CD14-positive monocyte (primary cell): ENCODE measurements around the gene TMOD3. TPM values are rescaled to one million over a fixed set of nuclear protein-coding genes. Genes with fewer than 3 reads are reported as not detected.

Source experiments
- DNase-seq, 3 donors: peaks; one replicate each; pipeline ENCODE4 v3.0.0-alpha.2; 2011 to 2022
- H2AFZ ChIP-seq: 2 replicates; pipeline ENCODE4 v1.6.0; 2012; ENCODE audit warnings: mild to moderate bottlenecking, low read depth, low read length, inconsistent platforms; ENCODE audit not compliant: insufficient read depth, poor library complexity, severe bottlenecking
- H3K27ac ChIP-seq, 2 donors: 1 replicate in 1 of 2; 2 replicates in 1 of 2; pipeline ENCODE4 v1.5.1; 2012 to 2013; ENCODE audit warnings: low read length in 2 of 2, control low read depth in 1 of 2, inconsistent platforms in 1 of 2, low read depth in 1 of 2, mild to moderate bottlenecking in 1 of 2
- H3K27me3 ChIP-seq, 2 donors: one replicate each; pipeline versions ENCODE4 v1.6.0 to v1.6.1; 2011 to 2013; ENCODE audit warnings: low read length in 2 of 2; ENCODE audit not compliant: control insufficient read depth in 2 of 2, insufficient read depth in 2 of 2
- H3K36me3 ChIP-seq, 2 donors: replicated peaks in 1 of 2; 1 replicate in 1 of 2; 2 replicates in 1 of 2; pipeline versions ENCODE4 v1.5.1 to v1.6.1; 2012 to 2013; ENCODE audit warnings: low read length in 2 of 2, control low read depth in 1 of 2, inconsistent platforms in 1 of 2, mild to moderate bottlenecking in 1 of 2; ENCODE audit not compliant: insufficient read depth in 2 of 2, control insufficient read depth in 1 of 2
- H3K4me1 ChIP-seq, 2 donors: 1 replicate in 1 of 2; 2 replicates in 1 of 2; pipeline versions ENCODE4 v1.5.1 to v1.6.1; 2012 to 2013; ENCODE audit warnings: low read length in 2 of 2, control low read depth in 1 of 2, inconsistent platforms in 1 of 2, mild to moderate bottlenecking in 1 of 2, moderate library complexity in 1 of 2; ENCODE audit not compliant: insufficient read depth in 2 of 2, control insufficient read depth in 1 of 2
- H3K4me2 ChIP-seq: replicated peaks from 2 replicates; pipeline ENCODE3; 2012; ENCODE audit warnings: low read length, moderate library complexity, mild to moderate bottlenecking; ENCODE audit not compliant: poor library complexity, severe bottlenecking; ENCODE audit errors: extremely low read depth
- H3K4me3 ChIP-seq, 3 experiments: fragments of 200-600 bp in 1 of 3; sonication (generic) in 1 of 3; replicated peaks in 1 of 3; 1 replicate in 2 of 3; 2 replicates in 1 of 3; pipeline ENCODE4 v1.5.1; 2011 to 2013; ENCODE audit warnings: low read length in 3 of 3, mild to moderate bottlenecking in 3 of 3, control low read depth in 2 of 3, low read depth in 2 of 3, inconsistent platforms in 1 of 3, moderate library complexity in 1 of 3
- H3K79me2 ChIP-seq: 2 replicates; pipeline ENCODE4 v1.6.0; 2012; ENCODE audit warnings: mild to moderate bottlenecking, control low read depth, inconsistent platforms, low read length, moderate library complexity; ENCODE audit not compliant: insufficient read depth
- H3K9ac ChIP-seq: 2 replicates; pipeline ENCODE4 v1.6.0; 2017; ENCODE audit warnings: low read length, mild to moderate bottlenecking; ENCODE audit not compliant: insufficient read depth, poor library complexity, severe bottlenecking
- H3K9me3 ChIP-seq, 2 donors: replicated peaks in 1 of 2; 1 replicate in 1 of 2; 2 replicates in 1 of 2; pipeline versions ENCODE4 v1.5.1 to v1.6.1; 2012 to 2013; ENCODE audit warnings: low read length in 2 of 2, control low read depth in 1 of 2; ENCODE audit not compliant: control insufficient read depth in 1 of 2, insufficient read depth in 1 of 2
- H4K20me1 ChIP-seq: 2 replicates; pipeline ENCODE4 v1.6.0; 2012; ENCODE audit warnings: mild to moderate bottlenecking, low read length, control low read depth, moderate library complexity; ENCODE audit not compliant: insufficient read depth
- H3K27ac Mint-ChIP-seq, 7 donors: one replicate each; pipeline ENCODE4 v1.8.0; 2020; ENCODE audit warnings: mild to moderate bottlenecking in 7 of 7, mixed read lengths in 7 of 7, moderate library complexity in 6 of 7, inconsistent platforms in 2 of 7
- H3K27me3 Mint-ChIP-seq, 3 donors: one replicate each; pipeline ENCODE4 v1.8.0; 2021 to 2022; ENCODE audit warnings: low read depth in 3 of 3, mild to moderate bottlenecking in 3 of 3, mixed read lengths in 3 of 3, moderate library complexity in 3 of 3, inconsistent platforms in 1 of 3
- H3K36me3 Mint-ChIP-seq, 2 donors: one replicate each; pipeline ENCODE4 v1.8.0; 2020; ENCODE audit warnings: mixed read lengths in 2 of 2, inconsistent platforms in 1 of 2, mild to moderate bottlenecking in 1 of 2
- H3K4me1 Mint-ChIP-seq: one replicate; pipeline ENCODE4 v1.8.0; 2020; ENCODE audit warnings: mild to moderate bottlenecking, mixed read lengths
- H3K4me3 Mint-ChIP-seq, 2 donors: one replicate each; pipeline ENCODE4 v1.8.0; 2020; ENCODE audit warnings: mild to moderate bottlenecking in 2 of 2, mixed read lengths in 2 of 2, moderate library complexity in 1 of 2
- H3K9me3 Mint-ChIP-seq, 7 donors: one replicate each; pipeline ENCODE4 v1.8.0; 2020 to 2022; ENCODE audit warnings: mixed read lengths in 7 of 7, mild to moderate bottlenecking in 6 of 7, moderate library complexity in 6 of 7, inconsistent platforms in 2 of 7
- CTCF ChIP-seq: fragments of 200-600 bp; IDR thresholded peaks from one replicate; pipeline ENCODE4 v1.8.0; 2022; ENCODE audit warnings: antibody characterized with exemption, mild to moderate bottlenecking
- WGBS: methylation state at CpG from one replicate; pipeline ENCODE4 v1.1.5; 2013; ENCODE audit warnings: missing lambda C conversion rate; ENCODE audit not compliant: insufficient coverage; 5-methylcytosine and 5-hydroxymethylcytosine counted together
- intact Hi-C, 2 donors: fragments of 100-400 bp; cut with micrococcal nuclease; formaldehyde crosslinking; loops; one replicate each; pipeline versions ENCODE4 v1.15.0 to v1.15.1; 2023
- polyA plus RNA-seq, 3 donors: library from polyadenylated mRNA; depleted of rRNA in 1 of 3; unstranded in 2 of 3; stranded (reverse) in 1 of 3; fragments of 300-500 nt in 2 of 3; fragments of >200 nt in 1 of 3; fragmentation: Illumina TruSeq in 2 of 3; gene quantifications; 1 replicate in 2 of 3; 2 replicates in 1 of 3; pipeline ENCODE4 v1.2.3, GENCODE V29; 2012 to 2021

The TMOD3 gene
- polyA plus RNA-seq, 3 donors, result 7.7 to 34.8 (median 27.8) TPM

- H3K9me3 Mint-ChIP-seq, result no peaks in the 10 kb centered on the region
- H3K27me3 Mint-ChIP-seq, result no peaks in the 10 kb centered on the region
- Histone ChIP-seq H3K27ac (no peak overlapping the region), H3K27me3 (no peaks in the 10 kb centered on the region), H3K4me1 (no peaks in the 10 kb centered on the region), H3K79me2 (no peaks in the 10 kb centered on the region), H3K9me3 (no peaks in the 10 kb centered on the region), H3K4me2 (no peak overlapping the region), H2AFZ (no peak overlapping the region), H4K20me1 (no peaks in the 10 kb centered on the region), H3K36me3 (peaks cover 60 to 100% of the 10 kb centered on the region in 2 donors), H3K4me3 (no peak overlapping the region), H3K9ac (no peak overlapping the region)
- no peak for TF ChIP-seq CTCF
- no peak for DNase-seq
- 80% methylated on average over 1 of the region's 1 CpG for WGBS
- no peaks in the 10 kb centered on the region for H3K4me1 Mint-ChIP-seq
- no peak overlapping the region for H3K27ac Mint-ChIP-seq
- no peak overlapping the region for H3K4me3 Mint-ChIP-seq
- peaks cover 65 to 68% of the 10 kb centered on the region in 2 donors for H3K36me3 Mint-ChIP-seq
- intact Hi-C loops, result no loop called here
Observed at GRCh38 chr15:51809457-51809856, 20.0 kb upstream of the TMOD3 start.

- Histone ChIP-seq H3K4me1 (no peaks in the 10 kb centered on the region), H3K9ac (no peak overlapping the region), H3K4me3 (no peak overlapping the region), H3K9me3 (no peaks in the 10 kb centered on the region), H3K27me3 (no peaks in the 10 kb centered on the region), H3K79me2 (no peaks in the 10 kb centered on the region), H2AFZ (no peak overlapping the region), H4K20me1 (no peaks in the 10 kb centered on the region), H3K27ac (no peak overlapping the region), H3K36me3 (peaks cover 38 to 72% of the 10 kb centered on the region in 2 donors), H3K4me2 (no peak overlapping the region)
- H3K9me3 Mint-ChIP-seq, result peaks cover 0 to 2% (median 0%) of the 10 kb centered on the region in 7 donors
- peaks cover 50 to 63% of the 10 kb centered on the region in 2 donors for H3K36me3 Mint-ChIP-seq
- TF ChIP-seq CTCF, result no peak
- H3K4me1 Mint-ChIP-seq, result no peaks in the 10 kb centered on the region
- H3K4me3 Mint-ChIP-seq, result no peak overlapping the region
- intact Hi-C loops, result no loop called here
- no CpG with 5 or more reads among the region's 2 CpGs for WGBS
- H3K27me3 Mint-ChIP-seq, result no peaks in the 10 kb centered on the region
- no peak overlapping the region for H3K27ac Mint-ChIP-seq
- no peak for DNase-seq
Observed at GRCh38 chr15:51812598-51812997, 16.9 kb upstream of the TMOD3 start.
